GM19023 (cell line): ENCODE measurements around the gene MXRA7.

Experiments used
- ATAC-seq: cut with Tn5 transposase; IDR thresholded peaks from one replicate; pipeline ENCODE4 v1.9.1; 2021; ENCODE audit warnings: mild to moderate bottlenecking, moderate library complexity; ENCODE audit not compliant: unreplicated experiment

MXRA7 gene

DNA sequence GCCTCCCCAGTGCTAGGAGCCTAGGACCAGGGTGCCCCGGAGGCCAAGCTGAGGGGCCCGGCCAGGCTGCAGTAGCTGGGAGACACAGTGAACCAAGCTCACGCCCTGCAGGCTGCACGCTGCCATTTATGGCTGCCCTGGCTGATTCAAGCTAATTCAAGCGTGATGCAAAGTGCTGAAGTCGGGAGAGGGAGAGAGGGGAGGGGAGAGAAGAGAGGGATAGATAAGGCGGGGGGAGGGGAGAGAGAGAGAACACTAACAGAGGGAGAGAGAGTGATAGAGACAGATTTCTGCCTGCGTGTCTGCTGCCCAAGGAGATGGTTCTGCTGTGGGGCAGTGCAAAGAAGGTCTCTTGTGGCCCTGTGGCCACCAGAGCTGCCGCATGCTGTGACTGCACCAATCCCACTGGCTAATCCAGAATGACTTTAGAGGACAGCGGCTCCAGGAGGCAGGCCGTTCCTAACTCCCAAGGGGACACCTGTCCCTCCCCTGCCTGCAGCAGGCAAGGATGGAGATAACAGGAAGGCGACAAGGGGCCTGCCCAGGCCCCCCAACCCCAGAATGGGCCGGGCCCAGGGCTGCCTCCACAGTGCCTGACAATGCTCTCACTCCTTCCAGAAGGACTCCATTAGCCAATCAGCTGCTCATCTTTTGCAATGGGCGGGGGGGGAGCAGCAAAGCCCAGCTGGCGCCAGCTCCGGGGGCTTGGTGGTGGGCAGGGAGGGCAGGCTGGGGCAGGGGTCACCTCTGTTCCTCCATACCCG is 12.9 kb downstream of the MXRA7 start:
- no peak for ATAC-seq

DNA sequence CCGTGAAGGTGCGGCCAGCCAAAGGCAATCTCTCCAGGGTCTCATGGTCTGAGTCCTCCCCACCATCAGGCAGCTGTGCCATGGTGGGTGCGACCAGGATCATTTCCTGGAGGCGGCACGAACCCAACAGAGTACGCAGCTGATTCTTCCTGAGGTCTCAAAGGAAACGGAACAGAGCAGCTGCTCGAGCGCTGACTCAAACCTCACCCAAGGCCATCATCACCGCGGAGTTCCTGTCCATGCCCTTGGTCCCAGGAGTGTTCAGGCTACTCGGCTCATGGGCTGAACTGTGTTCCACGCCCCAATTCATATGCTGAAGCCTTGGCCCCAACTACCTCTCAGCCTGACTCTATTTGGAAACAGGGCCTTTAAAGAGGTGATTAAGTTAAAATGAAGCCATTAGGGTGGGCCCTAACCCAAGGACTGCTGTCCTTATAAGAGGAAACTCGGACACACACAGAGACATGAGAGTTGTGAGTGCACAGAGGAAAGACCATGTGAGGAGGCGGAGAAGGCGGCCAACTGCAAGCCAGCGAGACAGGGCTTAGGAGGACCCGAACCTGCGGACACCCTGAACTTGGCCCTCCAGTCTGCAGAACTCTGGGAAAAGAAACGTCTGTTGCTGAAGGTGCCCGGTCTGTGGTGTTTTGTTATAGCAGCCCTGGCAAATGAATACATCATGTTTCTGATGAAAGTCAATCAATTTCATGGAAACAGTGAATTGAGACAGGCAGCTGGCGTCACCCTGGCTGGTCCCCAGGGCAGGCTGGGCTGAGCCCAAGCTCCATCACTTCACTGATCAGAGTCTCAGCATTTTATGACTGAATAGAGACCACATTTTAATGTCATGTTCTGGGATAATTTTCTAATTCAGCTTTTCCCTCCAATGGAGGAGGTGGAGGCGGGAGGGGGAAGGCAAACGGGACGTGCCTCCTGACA is 13.7 kb downstream of the MXRA7 start:
- ATAC-seq = peak; percentile 48

DNA sequence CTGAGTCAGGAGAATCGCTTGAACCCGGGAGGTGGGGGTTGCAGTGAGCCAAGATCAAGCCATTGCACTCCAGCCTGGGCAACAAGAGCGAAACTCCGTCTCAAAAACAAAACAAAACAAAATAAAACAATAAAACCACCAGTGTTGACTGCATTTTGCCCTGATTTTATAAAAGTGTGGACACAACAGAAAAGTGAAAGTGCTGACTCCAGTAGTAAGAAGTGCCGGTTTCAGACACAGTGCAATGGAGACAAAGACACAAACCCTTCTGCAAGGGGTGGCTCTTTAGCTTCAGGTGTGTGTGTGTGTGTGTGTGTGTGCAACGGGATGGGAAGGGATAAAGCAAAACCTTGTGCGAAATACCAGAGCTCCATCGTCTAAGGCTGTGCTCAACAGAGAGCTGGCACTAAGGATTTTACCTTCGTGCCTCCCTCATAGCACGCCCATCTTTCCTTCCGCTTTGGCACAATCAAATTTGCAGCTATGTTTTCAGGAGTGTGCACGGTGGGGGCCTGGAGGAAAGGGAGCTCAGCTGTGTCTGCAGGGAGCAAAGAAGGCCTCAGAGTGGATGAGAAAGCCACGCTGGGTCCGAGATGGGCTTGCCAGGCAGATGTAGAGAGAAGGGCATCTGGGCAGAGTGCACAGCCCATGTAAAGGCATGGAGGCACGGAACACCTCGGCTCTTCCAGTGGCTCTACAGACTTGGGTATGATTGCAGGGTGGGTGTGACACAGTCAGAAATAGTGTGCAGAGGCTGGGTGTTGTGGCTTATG is 15.5 kb downstream of the MXRA7 start:
- ATAC-seq = no peak

DNA sequence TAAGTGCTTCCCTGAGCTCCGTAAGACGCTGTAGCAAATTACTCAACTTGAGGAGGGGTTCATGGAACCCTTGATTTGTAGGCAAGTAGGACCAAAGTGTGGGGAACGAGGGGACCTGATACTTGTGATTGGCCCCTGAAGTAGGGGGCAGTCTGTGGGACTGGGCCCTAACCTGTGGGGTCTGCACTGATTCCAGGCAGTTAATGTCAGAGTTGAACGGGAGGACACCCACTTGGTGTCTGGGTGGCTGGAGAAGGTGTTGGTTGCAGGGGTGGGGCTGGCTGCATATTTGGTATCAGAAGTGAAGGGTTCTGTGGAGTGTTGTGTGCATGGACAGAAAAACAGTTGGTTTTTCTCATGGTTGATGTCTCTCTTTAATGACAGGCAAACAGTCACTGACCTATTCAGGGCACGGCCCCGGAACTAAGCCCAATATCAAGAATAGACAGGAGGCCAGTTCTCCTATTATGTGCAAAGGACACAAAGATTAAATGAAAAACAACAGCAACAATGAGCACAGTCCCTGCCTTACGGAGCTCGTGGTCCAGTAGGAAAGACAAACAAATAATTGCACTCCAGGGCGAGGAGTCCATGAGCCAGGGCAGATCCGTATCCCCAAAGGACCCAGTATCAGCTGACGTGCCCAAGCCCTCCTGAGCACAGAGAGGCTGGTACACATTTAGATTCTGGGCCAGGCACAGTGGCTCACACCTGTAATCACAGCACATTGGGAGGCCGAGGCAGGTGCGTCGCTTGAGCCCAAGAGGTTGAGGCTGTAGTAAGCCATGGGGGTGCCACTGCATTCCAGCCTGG is 19.2 kb downstream of the MXRA7 start:
- no peak for ATAC-seq

DNA sequence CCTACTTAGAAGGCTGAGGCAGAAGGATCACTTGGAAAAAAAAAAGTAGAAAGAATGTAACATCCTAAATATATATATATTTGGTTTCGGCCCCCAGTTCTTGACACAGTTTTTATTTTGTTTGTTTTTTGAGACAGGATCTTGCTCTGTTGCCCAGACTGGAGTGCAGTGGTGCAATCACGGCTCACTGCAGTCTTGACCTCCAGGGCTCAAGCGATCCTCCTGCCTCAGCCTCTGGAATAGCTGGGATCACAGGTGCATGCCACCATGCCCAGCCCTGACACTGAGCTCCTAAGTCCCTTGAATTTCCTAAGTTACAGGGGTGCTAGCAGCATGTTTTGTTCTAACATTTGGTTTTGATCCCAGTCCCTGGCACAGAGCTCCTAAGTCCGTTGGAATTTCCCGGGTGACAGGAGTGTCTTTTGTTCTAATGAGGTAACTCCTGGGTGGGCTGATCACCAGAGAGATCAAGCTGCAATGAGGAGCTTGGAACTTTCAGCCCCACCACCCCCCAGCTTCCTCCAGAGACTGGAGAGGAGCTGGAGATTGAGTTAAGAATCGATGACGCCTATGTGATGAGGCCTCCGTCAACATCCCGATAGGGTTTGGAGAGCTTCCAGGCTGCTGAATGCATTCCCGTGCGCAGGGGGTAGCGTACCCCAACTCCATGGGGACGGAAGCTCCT is 20.0 kb downstream of the MXRA7 start:
- no peak for ATAC-seq

DNA sequence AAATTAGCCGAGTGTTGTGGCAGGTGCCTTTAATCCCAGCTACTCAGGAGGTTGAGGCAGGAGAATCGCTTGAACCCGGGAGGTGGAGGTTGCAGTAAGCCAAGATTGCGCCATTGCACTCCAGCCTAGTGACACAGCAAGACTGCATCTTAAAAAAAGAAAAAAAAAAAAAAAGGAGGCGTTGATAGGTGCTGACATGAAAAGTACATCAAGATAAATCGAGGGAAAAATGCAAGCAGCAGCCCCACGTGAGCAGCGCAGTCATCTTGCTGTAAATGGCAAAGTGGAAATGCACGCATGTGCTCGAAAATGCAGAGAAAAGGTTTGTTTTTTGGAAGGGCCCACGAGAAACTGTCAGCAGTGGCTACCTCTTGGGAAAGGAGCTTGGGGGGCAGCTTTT is 20.9 kb downstream of the MXRA7 start:
- no peak for ATAC-seq

DNA sequence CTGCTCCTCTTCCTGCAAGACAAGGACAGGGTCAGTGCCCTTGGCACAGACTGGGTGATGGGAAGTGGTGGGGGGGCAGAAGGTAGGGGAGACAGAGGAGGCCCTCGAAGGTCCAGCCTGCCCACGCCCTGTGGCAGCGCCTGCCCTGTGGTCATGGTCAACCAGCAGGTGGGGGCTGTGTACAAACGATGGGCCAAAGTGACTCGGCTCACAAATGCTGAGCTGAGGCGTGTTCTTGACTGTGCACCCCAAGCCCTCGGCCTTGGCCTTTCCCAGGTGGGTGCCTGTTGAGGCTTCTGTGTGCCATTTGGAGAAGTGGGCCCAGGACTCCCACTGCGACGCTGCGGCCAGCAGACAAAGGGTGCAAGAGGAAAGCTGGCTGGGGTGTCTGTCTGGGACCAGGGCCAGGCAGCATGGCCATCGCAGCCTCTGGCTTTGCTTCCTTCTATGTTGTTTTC is 22.6 kb downstream of the MXRA7 start:
- no peak for ATAC-seq

DNA sequence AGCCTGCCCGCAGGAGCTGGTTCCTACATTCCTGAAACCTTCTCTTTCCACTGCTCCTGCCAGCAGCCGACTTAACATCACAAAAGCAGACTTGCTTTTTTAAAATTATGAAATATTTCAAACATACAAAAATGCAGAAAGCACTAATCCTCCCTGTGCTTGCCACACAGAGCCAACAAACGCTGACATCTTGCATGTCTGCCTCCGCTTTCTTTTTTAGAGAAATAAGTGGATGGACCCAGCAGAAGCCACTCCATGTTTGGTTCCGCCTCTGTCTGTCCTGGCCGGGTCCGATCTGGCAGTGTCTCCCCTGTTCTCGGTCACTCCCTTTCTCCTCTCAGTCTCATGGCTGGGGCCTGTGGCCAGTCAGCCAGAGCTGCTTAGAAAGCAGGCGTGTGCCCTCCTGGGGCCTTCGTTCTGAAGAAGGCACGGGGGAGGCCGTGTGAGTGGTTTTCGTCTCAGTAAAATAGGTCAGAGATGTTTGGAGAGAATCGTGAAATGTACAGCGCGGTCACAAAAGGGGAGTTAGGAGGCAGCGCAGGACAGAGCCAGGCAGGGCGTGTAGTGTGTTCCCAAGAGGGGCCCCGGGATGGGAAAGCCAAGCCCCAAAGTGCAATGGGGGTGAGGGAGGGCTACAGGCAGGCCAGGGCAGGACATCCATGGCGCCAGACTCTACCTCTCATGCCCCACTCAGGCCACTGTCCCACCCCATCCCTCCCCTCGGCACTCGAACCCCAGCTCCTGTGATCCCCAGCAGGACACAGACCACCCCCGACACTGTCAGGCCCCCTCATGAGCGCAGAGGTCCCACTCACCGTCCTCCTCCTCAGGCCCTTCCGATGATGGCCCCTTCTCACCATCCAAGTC is 23.2 kb downstream of the MXRA7 start:
- no peak for ATAC-seq

DNA sequence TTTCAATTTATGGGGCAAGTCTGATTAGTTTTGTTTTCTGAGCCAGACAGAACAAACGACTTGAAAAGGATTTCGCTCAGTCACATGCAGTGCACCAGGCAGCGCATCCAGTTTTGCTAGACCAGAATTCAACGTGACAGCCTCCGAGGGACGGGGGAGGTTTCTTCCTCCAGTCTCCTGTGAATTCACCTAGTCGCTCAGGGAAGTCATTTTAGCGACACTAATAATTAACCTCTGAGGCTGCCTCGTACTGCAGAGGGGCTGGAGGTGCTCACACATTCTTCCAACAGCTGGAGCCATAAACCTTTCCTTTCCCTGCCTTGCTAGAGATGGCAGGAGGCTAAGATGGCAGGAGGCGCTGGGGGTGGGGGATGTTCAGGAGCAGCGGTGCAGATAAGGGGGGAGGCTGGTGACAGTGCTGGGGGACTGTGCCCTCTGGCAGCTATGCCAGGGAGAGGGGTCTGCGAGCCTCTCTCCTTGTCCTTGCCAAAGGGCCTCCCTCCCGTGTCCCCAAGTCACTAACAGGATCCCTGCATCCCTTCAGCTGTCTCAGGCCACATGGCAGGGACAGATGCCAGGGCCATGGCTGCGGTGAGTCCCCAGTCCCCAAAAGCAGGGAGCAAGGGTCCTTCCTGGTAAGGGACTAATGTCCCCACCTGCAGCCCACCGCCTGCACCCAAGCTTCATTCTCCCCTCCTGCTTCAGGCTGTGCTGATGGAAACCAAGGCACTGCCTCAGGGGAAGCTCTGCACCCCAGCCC is 24.0 kb downstream of the MXRA7 start:
- no peak for ATAC-seq

DNA sequence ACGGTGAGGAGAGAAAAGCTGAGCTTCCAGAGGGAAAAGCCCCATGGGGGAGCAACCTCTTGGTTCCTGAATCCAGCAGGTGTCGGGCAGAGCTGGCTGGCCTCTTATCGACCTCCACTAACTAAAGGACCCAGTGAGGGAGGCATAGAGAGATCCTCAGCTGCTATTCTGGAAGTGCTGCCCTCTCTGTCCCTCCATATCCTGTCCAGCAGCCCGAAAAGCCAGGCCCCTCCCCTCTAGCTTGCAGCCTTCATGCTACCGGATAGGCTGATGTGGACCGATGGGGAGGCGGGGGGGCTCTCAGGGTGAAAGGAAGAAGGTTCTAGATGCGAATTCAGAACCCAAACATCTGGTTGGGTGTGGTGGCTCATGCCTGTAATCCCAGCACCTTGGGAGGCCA is 24.9 kb downstream of the MXRA7 start:
- ATAC-seq = no peak

DNA sequence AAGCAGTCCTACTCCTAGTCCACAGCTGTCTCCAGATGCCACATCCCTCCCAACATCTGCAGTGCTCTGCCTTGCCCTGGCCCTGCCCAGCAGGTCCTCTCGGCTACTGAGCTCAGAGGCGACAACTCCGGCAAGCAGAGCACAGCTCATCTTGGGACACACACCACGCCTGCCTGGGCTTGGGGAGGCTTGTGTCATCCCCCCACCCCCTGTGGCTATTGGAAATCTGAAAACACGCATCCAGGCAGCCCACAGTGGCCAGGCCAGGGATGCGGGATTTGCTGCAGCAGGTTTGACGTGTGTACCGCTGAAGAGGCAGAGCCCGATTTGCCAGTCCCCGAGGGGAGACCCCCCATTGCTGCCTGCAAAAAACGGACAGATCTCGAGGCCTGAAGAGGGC is 25.4 kb downstream of the MXRA7 start:
- no peak for ATAC-seq

DNA sequence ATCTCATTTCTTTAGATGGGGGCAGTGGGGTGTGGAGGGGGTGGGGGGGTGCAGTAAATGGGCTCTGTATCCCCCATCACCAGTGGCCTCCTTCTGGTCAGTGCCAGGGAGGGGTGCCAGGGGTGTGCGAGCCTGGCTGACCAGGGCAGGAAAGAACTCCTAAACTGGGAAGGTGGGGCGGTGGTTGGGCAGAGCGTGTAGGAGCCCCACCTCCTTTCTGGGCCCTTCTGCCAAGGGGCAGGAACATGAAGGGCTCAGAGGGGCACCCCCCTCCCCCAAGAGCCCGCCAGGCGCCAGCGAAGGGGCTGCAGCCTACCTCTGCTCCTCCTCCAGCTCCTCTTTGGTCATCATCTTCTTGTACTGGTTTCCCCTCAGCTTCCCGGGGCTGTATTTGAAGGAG is 26.0 kb downstream of the MXRA7 start:
- no peak for ATAC-seq

DNA sequence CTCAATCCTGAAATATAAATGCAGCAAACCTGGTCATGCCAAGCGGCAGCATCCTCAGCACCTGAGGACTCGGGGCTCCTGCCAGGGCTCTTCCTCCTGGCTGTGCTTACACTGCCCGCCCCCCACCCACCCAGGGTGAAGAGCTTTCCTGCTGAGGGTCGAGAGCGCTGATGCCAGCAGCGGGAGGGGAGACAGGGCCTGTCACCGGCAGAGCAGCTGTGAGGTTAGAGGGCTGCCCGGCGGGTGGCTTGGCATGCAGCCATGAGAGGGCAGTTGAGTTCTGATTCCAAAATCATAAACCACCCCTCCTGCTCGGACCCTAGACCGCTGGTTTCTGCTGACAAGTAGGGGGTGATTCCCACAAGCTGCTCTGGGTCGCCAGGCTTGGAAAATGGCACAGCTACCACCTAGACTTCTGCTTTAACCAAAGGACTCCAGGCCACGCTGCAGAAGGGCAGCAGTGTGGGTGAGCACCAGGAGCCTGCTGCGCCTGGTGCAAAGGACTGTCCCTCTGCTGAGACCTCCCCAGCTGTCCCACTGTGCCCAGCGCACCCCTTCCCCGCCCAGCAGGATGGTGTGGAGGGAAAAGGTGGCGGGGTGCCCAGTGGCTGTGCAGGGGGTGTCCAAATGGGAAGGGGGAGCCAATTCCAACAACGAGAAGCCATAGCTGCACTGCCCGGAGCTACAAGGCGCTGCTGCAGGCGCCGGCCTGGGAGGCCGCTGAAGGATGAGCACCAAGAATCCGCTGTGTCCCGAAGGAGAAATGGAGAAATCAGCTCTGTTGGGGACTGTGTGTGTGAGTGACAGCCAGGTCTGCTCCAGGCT is 26.6 kb downstream of the MXRA7 start:
- no peak for ATAC-seq

DNA sequence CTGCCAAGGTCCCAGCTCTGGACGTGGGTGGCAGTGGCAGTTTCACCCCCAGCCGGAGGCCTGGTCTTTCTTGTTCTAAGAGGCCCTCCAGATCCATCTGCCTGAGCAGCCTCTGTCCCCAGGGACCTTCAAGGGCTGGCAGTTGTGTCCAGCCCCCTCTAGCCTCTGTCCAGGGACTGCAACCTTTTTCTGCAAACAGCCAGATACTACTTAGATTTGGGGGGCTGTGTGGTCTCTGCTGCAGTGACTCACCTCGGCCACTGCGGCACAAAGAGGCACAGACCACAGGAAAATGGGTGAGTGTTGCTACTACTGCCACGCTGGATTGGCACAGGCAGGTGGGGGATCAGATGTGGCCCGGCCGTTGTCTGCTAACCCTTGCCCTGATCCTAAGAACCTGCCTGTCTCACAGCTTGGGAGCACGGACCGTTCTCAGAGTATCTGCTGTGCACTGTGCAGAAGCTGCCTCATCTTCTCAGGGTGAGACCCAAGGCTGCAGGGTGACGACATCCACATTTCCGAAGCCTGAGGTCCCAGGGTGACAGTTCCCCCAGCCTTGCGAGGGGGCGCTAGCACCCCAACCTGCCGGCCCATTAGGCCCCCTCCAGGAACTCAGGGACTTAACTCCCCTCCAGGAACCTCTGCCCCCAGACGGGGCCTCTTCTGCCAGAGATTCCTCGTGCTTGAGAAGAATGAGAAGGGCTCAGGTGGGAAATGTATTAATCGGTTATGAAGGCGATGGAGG is 27.6 kb downstream of the MXRA7 start:
- ATAC-seq = no peak

DNA sequence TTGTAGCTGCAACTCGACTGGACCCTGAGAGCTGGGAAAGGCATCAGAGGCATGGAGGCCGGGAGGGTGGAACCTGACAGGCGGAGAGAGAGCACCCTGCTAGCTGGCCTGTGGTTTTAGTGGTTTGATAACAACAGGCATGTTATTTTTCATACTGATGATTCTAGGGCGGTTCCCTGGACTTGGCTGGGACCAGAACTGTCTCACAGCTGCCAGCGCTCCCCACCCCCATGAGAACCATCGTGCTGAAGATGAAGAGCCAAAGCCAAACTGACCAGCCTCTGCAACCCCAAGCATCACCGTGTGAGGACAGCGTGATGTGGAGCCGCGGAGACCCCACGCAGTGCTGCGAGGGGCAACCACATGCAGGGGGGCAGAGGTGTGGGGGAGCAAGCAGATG is 28.5 kb downstream of the MXRA7 start:
- ATAC-seq = no peak

DNA sequence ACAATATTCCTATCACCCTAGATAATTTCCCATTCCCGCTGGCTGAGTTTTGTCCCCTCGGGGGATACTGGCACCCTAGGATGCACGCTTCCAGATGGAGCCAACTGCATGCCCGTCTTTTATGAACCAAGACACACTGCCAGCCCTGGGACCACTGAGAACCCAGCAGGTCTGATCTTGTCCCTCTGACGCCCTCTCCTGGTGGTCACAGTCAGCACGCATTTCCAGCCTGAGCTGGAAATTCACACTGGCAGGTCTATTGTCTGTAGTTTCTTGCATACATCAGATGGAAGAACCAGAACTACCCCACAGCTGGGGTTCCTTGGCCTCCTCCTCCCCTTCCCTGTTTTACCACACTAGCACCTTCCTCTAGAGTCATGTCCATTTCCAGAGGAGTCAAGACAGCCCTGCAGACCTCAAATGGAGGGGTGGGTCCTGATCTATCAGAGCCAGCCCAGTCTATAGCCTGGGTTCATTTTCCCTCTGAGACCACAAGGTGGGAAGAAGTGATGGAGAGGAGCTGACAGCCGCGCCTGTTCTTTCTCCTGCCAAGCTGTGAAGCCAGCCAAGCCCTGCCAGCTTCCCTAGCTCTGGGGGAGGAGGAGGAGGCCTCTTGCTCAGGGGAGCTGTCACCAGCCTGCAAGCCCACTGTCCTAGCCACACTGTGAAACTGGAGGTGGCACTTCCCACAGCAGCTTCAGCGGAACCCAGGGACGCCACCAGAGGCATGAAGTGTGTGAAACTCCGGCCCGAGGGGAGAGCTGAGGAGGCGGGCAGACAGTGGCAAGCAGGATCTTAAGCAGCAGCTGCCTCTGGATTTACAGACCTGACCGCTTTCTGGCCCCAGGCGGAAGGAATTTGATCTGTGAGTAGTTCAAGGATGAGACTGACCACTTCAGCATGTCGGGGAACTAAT is 29.3 kb downstream of the MXRA7 start:
- ATAC-seq = no peak
